ENCODE results near the gene CHCHD3.

DNA sequence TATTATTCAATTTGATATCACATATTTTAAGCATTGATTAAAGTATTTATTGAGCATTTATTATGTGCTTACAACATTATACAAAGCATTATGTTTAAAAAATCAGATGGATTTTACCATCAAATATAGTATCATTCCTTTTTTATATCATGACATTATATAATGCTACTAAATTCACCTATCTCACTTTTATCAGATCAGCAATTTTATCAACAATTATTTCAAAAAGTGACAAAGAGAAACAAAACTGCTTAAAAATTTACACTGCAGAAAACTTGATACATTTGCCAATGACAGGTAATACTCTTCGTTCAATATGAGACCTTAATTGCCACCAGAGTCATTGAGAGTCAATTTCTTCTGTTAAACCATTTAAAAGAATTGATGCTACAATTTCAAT is 82.0 kb downstream of the CHCHD3 start:
- TF ChIP-seq PATZ1 (CRISPR knock-in tag; IDR thresholded peaks at IDR 0.05; ENCODE audit: borderline replicate concordance) (no peak), CREB5 (CRISPR knock-in tag; IDR thresholded peaks at IDR 0.05; ENCODE audit: low read depth) (no peak), ESRRG (CRISPR knock-in tag; IDR thresholded peaks at IDR 0.05) (no peak), OSR1 (CRISPR knock-in tag; IDR thresholded peaks at IDR 0.05) (no peak), BACH2 (CRISPR knock-in tag; IDR thresholded peaks at IDR 0.05; ENCODE audit: borderline replicate concordance) (no peak), ZNF8 (CRISPR knock-in tag; IDR thresholded peaks at IDR 0.05) (no peak), RARB (CRISPR knock-in tag; IDR thresholded peaks at IDR 0.05) (no peak)
- TF ChIP-seq, protein P1, sequence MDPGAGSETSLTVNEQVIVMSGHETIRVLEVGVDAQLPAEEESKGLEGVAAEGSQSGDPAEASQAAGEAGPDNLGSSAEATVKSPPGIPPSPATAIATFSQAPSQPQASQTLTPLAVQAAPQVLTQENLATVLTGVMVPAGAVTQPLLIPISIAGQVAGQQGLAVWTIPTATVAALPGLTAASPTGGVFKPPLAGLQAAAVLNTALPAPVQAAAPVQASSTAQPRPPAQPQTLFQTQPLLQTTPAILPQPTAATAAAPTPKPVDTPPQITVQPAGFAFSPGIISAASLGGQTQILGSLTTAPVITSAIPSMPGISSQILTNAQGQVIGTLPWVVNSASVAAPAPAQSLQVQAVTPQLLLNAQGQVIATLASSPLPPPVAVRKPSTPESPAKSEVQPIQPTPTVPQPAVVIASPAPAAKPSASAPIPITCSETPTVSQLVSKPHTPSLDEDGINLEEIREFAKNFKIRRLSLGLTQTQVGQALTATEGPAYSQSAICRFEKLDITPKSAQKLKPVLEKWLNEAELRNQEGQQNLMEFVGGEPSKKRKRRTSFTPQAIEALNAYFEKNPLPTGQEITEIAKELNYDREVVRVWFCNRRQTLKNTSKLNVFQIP (CRISPR knock-in tag; IDR thresholded peaks at IDR 0.05; ENCODE audit: borderline replicate concordance, low read depth), result no peak

Measured in SK-N-SH treated with all-trans-retinoic acid at 6 μM for 48 hours (cell line).